ENCODE results near the gene NKAPL.
A peak's percentile ranks its signal among the peaks of the same experiment; 100 is the strongest.

Gene NKAPL

DNA sequence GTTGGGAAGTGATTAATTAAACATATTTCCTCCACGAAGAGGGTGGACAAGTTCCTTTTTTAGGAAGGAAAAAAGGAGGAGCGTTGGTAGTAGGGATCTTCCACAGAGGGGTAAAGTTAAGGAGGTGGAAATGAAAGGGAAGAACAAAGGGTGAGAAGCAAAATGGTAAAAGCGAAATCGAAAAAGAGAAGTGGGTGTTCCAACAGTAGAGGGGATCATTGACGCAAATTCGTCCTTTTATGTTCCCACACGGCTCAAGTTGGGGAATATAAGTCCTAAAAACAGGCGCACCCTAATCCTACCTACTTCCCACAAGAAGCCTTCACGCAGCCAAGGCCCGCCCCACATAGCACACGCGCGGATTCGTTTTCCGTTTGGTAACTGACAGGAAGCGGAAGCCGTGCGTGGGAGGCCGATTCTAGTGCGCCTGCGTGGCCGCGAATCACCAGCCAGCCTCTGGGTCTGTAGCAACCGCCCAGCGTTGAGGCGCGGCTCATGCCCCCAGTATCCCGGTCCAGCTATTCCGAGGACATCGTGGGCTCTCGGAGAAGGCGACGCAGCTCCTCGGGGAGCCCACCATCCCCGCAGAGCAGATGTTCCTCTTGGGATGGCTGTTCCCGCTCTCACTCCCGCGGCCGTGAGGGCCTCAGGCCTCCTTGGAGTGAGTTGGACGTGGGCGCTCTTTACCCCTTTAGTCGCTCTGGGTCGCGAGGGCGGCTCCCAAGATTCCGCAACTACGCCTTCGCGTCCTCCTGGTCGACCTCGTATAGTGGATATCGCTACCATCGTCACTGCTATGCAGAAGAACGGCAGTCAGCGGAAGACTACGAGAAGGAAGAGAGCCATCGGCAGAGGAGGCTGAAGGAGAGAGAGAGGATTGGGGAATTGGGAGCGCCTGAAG, at the start of gene NKAPL:
NKAPL (plus strand) TSS at position 421 of the 901 bp plus-strand sequence; CDS start at position 496, 75 bp downstream.
- H3K4me3 ChIP-seq (ENCODE audit: low read depth, low read length, poor library complexity, severe bottlenecking) = no peak within 1 kb of the TSS

GRCh38 chr6:28209753-28210535, 49.2 kb upstream of the NKAPL start:
- no peak for TF ChIP-seq CTCF (IDR thresholded peaks at IDR 0.05; ENCODE audit: low read length)
- no peak overlapping the region for H3K9ac ChIP-seq (ENCODE audit: low read length)
- H3K4me3 ChIP-seq (ENCODE audit: low read depth, low read length, poor library complexity, severe bottlenecking) = no peak overlapping the region
- peaks cover 11% of the 10 kb centered on the region; the same call in 1 of the 2 replicates for H3K27me3 ChIP-seq (ENCODE audit: insufficient read depth, low read length)
- H3K9me3 ChIP-seq (ENCODE audit: low read length) = no peaks in the 10 kb centered on the region
- no peaks in the 10 kb centered on the region for H3F3A ChIP-seq (ENCODE audit: insufficient read depth, low read length)
- H3K4me2 ChIP-seq (ENCODE audit: low read length) = no peak overlapping the region
- no peaks in the 10 kb centered on the region for H4K20me1 ChIP-seq (ENCODE audit: insufficient read depth, low read length)
- H3K27ac ChIP-seq (ENCODE audit: low read depth, low read length, poor library complexity, severe bottlenecking) = no peak overlapping the region
- H3K9me2 ChIP-seq (ENCODE audit: low read depth, low read length) = no peaks in the 10 kb centered on the region
- no peaks in the 10 kb centered on the region; the same call in 1 of the 2 replicates for H3K36me3 ChIP-seq (ENCODE audit: insufficient read depth, low read length)
- no peaks in the 10 kb centered on the region for H3K79me2 ChIP-seq (ENCODE audit: insufficient read depth, low read length)
- no peak overlapping the region for H2AFZ ChIP-seq (ENCODE audit: low read length)
- peaks cover 19% of the 10 kb centered on the region for H3K4me1 ChIP-seq (ENCODE audit: insufficient read depth, low read length, severe bottlenecking)

More for the DNA sequence above, at the start of gene NKAPL:
- H3K4me2 ChIP-seq (ENCODE audit: low read length) = no peak within 1 kb of the TSS
- H3F3A ChIP-seq (ENCODE audit: insufficient read depth, low read length) = no peaks in the 10 kb centered on the region; the same call in 1 of the 2 replicates
- no peaks in the 10 kb centered on the region for H4K20me1 ChIP-seq (ENCODE audit: insufficient read depth, low read length)
- no peak within 1 kb of the TSS for H3K27ac ChIP-seq (ENCODE audit: low read depth, low read length, poor library complexity, severe bottlenecking)
- H3K9ac ChIP-seq (ENCODE audit: low read length) = no peak within 1 kb of the TSS
- H2AFZ ChIP-seq (ENCODE audit: low read length) = no peak within 1 kb of the TSS
- no peaks in the 10 kb centered on the region for H3K79me2 ChIP-seq (ENCODE audit: insufficient read depth, low read length)
- no peaks in the 10 kb centered on the region for H3K9me3 ChIP-seq (ENCODE audit: low read length)
- peaks cover 4% of the 10 kb centered on the region for H3K4me1 ChIP-seq (ENCODE audit: insufficient read depth, low read length, severe bottlenecking)
- no peaks in the 10 kb centered on the region for H3K27me3 ChIP-seq (ENCODE audit: insufficient read depth, low read length)
- no peaks in the 10 kb centered on the region for H3K36me3 ChIP-seq (ENCODE audit: insufficient read depth, low read length)
- TF ChIP-seq CTCF (IDR thresholded peaks at IDR 0.05; ENCODE audit: low read length) = no peak
- TF ChIP-seq EZH2 (IDR thresholded peaks at IDR 0.05; ENCODE audit: borderline replicate concordance, low read length) = no peak
- H3K9me2 ChIP-seq (ENCODE audit: low read depth, low read length) = no peaks in the 10 kb centered on the region

- no peaks in the 10 kb centered on the region for H4K20me1 ChIP-seq (ENCODE audit: insufficient read depth, low read length)
- no peaks in the 10 kb centered on the region for H3K9me2 ChIP-seq (ENCODE audit: low read depth, low read length)
- peak overlapping the region; percentile 72 for H3K4me2 ChIP-seq (ENCODE audit: low read length)
- H3K9ac ChIP-seq (ENCODE audit: low read length) = peak overlapping the region; percentile 42; the same call in 1 of the 2 replicates
- no peaks in the 10 kb centered on the region; the same call in 1 of the 2 replicates for H3K36me3 ChIP-seq (ENCODE audit: insufficient read depth, low read length)
- no peak overlapping the region for H3K27ac ChIP-seq (ENCODE audit: low read depth, low read length, poor library complexity, severe bottlenecking)
- no peaks in the 10 kb centered on the region for H3F3A ChIP-seq (ENCODE audit: insufficient read depth, low read length)
- no peaks in the 10 kb centered on the region for H3K79me2 ChIP-seq (ENCODE audit: insufficient read depth, low read length)
- H2AFZ ChIP-seq (ENCODE audit: low read length) = peak overlapping the region; percentile 67; the same call in 1 of the 2 replicates
- TF ChIP-seq EZH2 (IDR thresholded peaks at IDR 0.05; ENCODE audit: borderline replicate concordance, low read length) = no peak
- TF ChIP-seq CTCF (IDR thresholded peaks at IDR 0.05; ENCODE audit: low read length) = no peak
- peaks cover 11% of the 10 kb centered on the region; the same call in 1 of the 2 replicates for H3K27me3 ChIP-seq (ENCODE audit: insufficient read depth, low read length)
- peak overlapping the region; percentile 56 for H3K4me3 ChIP-seq (ENCODE audit: low read depth, low read length, poor library complexity, severe bottlenecking)
- H3K4me1 ChIP-seq (ENCODE audit: insufficient read depth, low read length, severe bottlenecking) = peaks cover 19% of the 10 kb centered on the region
- no peaks in the 10 kb centered on the region for H3K9me3 ChIP-seq (ENCODE audit: low read length)
Observed at GRCh38 chr6:28211840-28212509, 47.1 kb upstream of the NKAPL start.
